Ascending aorta (tissue), 2 donors: Measurements from ENCODE around the gene TASP1. TPM values are rescaled to one million over a fixed set of nuclear protein-coding genes. Genes with fewer than 3 reads are reported as not detected.

ENCODE experiments used
- DNase-seq, 2 donors: peaks; one replicate each; pipeline ENCODE4 v3.0.0-alpha.2; 2019; ENCODE audit warnings: low spot score in 2 of 2
- H3K27ac ChIP-seq, 2 donors: fragments of 200-600 bp; sonication (generic); one replicate each; pipeline ENCODE4 v1.5.1; 2016 to 2017; ENCODE audit warnings: mild to moderate bottlenecking in 1 of 2
- H3K27me3 ChIP-seq: fragments of 200-600 bp; sonication (generic); one replicate; pipeline ENCODE4 v1.5.1; 2017
- H3K36me3 ChIP-seq, 2 donors: fragments of 200-600 bp; sonication (generic); one replicate each; pipeline ENCODE4 v1.5.1; 2016
- H3K4me1 ChIP-seq, 2 donors: fragments of 200-600 bp; sonication (generic); one replicate each; pipeline ENCODE4 v1.5.1; 2016 to 2017; ENCODE audit warnings: mild to moderate bottlenecking in 1 of 2
- H3K4me3 ChIP-seq, 2 donors: fragments of 200-600 bp; sonication (generic); one replicate each; pipeline ENCODE4 v1.5.1; 2016 to 2017; ENCODE audit warnings: mild to moderate bottlenecking in 1 of 2
- H3K9me3 ChIP-seq, 2 donors: fragments of 200-600 bp; sonication (generic); one replicate each; pipeline ENCODE4 v1.5.1; 2016
- CTCF ChIP-seq, 3 experiments: fragments of 200-600 bp in 2 of 3; fragments of 450-650 bp in 1 of 3; sonication (generic) in 2 of 3; IDR thresholded peaks; one replicate each; pipeline ENCODE4 v1.5.1; 2016 to 2019; ENCODE audit warnings: antibody characterized with exemption in 3 of 3, mild to moderate bottlenecking in 1 of 3, moderate library complexity in 1 of 3
- intact Hi-C: fragments of 100-400 bp; cut with DNase I; formaldehyde crosslinking; loops from one replicate; pipeline ENCODE4 v1.15.1; 2023
- total RNA-seq: library from RNA; depleted of rRNA; stranded (reverse); fragments of >200 nt; gene quantifications from one replicate; pipeline ENCODE4 v1.1.0, GENCODE V29; 2016

TASP1 gene
- total RNA-seq, 1 donor from 2014 or later, result 17.2 TPM

GRCh38 chr20:13671916-13672378 is 33.2 kb upstream of the TASP1 start:
- H3K36me3 ChIP-seq, result no peaks in the 10 kb centered on the region
- H3K4me3 ChIP-seq, result no peak overlapping the region
- no peaks in the 10 kb centered on the region for H3K9me3 ChIP-seq
- H3K27me3 ChIP-seq, result no peaks in the 10 kb centered on the region
- peak overlapping the region; percentile 82 to 83 for H3K27ac ChIP-seq
- DNase-seq, result peak in 1 of 2 donors; percentile 87
- intact Hi-C loops, result loop anchor here (1.0 to 10.0 kb wide), 5 partner anchors 29 to 180 kb away; partner anchors contain the start of gene TASP1
- peaks cover 16 to 30% of the 10 kb centered on the region in 2 donors for H3K4me1 ChIP-seq
- no peak for TF ChIP-seq CTCF (IDR thresholded peaks at IDR 0.05)

- no peak for DNase-seq
- H3K36me3 ChIP-seq, result no peaks in the 10 kb centered on the region
- intact Hi-C loops, result loop anchor here (2.0 to 10.0 kb wide), 4 partner anchors 29 to 179 kb away; partner anchors contain the start of gene TASP1
- peak overlapping the region; percentile 82 to 83 for H3K27ac ChIP-seq
- no peak for TF ChIP-seq CTCF (IDR thresholded peaks at IDR 0.05)
- H3K4me3 ChIP-seq, result no peak overlapping the region
- H3K4me1 ChIP-seq, result peaks cover 16 to 30% of the 10 kb centered on the region in 2 donors
- H3K27me3 ChIP-seq, result no peaks in the 10 kb centered on the region
- no peaks in the 10 kb centered on the region for H3K9me3 ChIP-seq
Measured at GRCh38 chr20:13671512-13671911, 32.8 kb upstream of the TASP1 start.

GRCh38 chr20:13670160-13670559 is 31.4 kb upstream of the TASP1 start:
- Histone ChIP-seq H3K9me3 (no peaks in the 10 kb centered on the region), H3K27me3 (no peaks in the 10 kb centered on the region), H3K27ac (peak overlapping the region; percentile 82 to 83), H3K4me1 (peaks cover 16 to 30% of the 10 kb centered on the region in 2 donors), H3K4me3 (no peak overlapping the region), H3K36me3 (no peaks in the 10 kb centered on the region)
- intact Hi-C loops, result loop anchor here (2.0 to 10.0 kb wide), 4 partner anchors 31 to 178 kb away; partner anchors contain the start of gene TASP1
- no peak for DNase-seq
- TF ChIP-seq CTCF (IDR thresholded peaks at IDR 0.05), result no peak

GRCh38 chr20:13665709-13666395 is 27.1 kb upstream of the TASP1 start:
- Histone ChIP-seq H3K9me3 (no peaks in the 10 kb centered on the region), H3K36me3 (no peaks in the 10 kb centered on the region), H3K27me3 (no peaks in the 10 kb centered on the region), H3K4me3 (no peak overlapping the region), H3K27ac (no peak overlapping the region), H3K4me1 (peaks cover 6 to 15% of the 10 kb centered on the region in 2 donors)
- intact Hi-C loops, result no loop called here
- DNase-seq, result no peak
- TF ChIP-seq CTCF (IDR thresholded peaks at IDR 0.05), result no peak

- Histone ChIP-seq H3K4me1 (no peaks in the 10 kb centered on the region), H3K27me3 (no peaks in the 10 kb centered on the region), H3K36me3 (no peaks in the 10 kb centered on the region), H3K4me3 (no peak overlapping the region), H3K9me3 (no peaks in the 10 kb centered on the region), H3K27ac (no peak overlapping the region)
- DNase-seq, result no peak
- TF ChIP-seq CTCF (IDR thresholded peaks at IDR 0.05), result no peak
- intact Hi-C loops, result no loop called here
Measured at GRCh38 chr20:13661070-13661685, 22.4 kb upstream of the TASP1 start.
